ENCODE results near the gene RNF19B. TPM values are rescaled to one million over a fixed set of nuclear protein-coding genes. Genes with fewer than 3 reads are reported as not detected.

The RNF19B gene
- total RNA-seq, 1 experiment from 2014 or later, result 15.0 TPM

DNA sequence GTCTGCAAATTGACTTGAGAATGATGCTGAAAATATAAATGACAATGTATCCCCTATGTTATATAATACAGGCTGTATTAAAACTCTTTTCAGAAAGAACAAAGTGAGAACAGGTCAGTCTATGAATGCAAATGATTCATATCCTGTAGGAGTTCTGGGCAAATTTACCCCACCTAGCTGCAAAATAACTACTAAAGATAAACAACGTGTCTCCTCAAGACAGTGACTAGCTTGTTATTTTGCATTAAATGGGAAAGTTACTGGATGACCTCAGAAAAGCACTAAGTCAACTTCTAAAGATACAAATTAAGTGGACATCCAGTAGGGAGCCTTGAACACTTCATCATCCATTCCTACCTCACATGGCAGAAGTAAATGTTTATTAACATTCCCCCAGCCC is 11.1 kb downstream of the RNF19B start:
- Histone ChIP-seq H2BK20ac (ENCODE audit: low read depth, low read length, poor library complexity, severe bottlenecking) (no peak overlapping the region), H2AK5ac (ENCODE audit: insufficient read length, low read length) (no peak overlapping the region), H2BK5ac (ENCODE audit: insufficient read length, low read length) (no peak overlapping the region), H2BK120ac (ENCODE audit: low read depth, low read length, poor library complexity, severe bottlenecking) (no peak overlapping the region), H4K8ac (replicated peaks; ENCODE audit: insufficient read length, low read depth, low read length) (no peak overlapping the region), H3K23me2 (ENCODE audit: insufficient read length, low read depth, low read length, poor library complexity, severe bottlenecking) (no peaks in the 10 kb centered on the region), H3K4me1 (ENCODE audit: insufficient read depth, low read length) (no peaks in the 10 kb centered on the region; the same call in 1 of the 2 replicates), H4K5ac (ENCODE audit: insufficient read length, low read depth, low read length) (no peak overlapping the region), H3K79me1 (ENCODE audit: insufficient read depth, low read depth, low read length, poor library complexity, severe bottlenecking) (no peaks in the 10 kb centered on the region), H3K14ac (ENCODE audit: insufficient read depth, low read length) (no peak overlapping the region), H3K9me3 (ENCODE audit: control insufficient read depth, low read depth, low read length) (no peaks in the 10 kb centered on the region), H4K91ac (ENCODE audit: insufficient read length, low read depth, low read length) (no peak overlapping the region), H3K9ac (ENCODE audit: extremely low read depth, insufficient read length, low read length) (no peak overlapping the region), H3K27me3 (ENCODE audit: insufficient read depth, low read length) (no peaks in the 10 kb centered on the region), H4K20me1 (ENCODE audit: control insufficient read depth, insufficient read depth, insufficient read length) (no peaks in the 10 kb centered on the region), H3K23ac (ENCODE audit: insufficient read length, low read depth, low read length) (no peak overlapping the region), H3T11ph (ENCODE audit: low read length) (no peak overlapping the region), H2AFZ (ENCODE audit: low read length) (no peak overlapping the region), H3K79me2 (ENCODE audit: insufficient read depth, low read length) (peaks cover 2% of the 10 kb centered on the region; the same call in 1 of the 2 replicates), H3K4ac (ENCODE audit: low read depth, low read length) (no peak overlapping the region), H3K18ac (ENCODE audit: insufficient read length, low read depth, low read length) (no peak overlapping the region), H3K56ac (ENCODE audit: insufficient read length, low read depth, low read length) (no peak overlapping the region), H3K27ac (ENCODE audit: insufficient read length, low read depth, low read length) (no peak overlapping the region), H2BK15ac (ENCODE audit: low read depth, low read length) (no peak overlapping the region), H3K4me2 (ENCODE audit: insufficient read depth, insufficient read length, low read length) (no peak overlapping the region), H2BK12ac (ENCODE audit: insufficient read length, low read depth, low read length) (no peak overlapping the region)
- WGBS (ENCODE audit: extremely low coverage, insufficient read length, low lambda C conversion rate), result no CpG with 5 or more reads among the region's 1 CpG
- TF ChIP-seq, protein P1, sequence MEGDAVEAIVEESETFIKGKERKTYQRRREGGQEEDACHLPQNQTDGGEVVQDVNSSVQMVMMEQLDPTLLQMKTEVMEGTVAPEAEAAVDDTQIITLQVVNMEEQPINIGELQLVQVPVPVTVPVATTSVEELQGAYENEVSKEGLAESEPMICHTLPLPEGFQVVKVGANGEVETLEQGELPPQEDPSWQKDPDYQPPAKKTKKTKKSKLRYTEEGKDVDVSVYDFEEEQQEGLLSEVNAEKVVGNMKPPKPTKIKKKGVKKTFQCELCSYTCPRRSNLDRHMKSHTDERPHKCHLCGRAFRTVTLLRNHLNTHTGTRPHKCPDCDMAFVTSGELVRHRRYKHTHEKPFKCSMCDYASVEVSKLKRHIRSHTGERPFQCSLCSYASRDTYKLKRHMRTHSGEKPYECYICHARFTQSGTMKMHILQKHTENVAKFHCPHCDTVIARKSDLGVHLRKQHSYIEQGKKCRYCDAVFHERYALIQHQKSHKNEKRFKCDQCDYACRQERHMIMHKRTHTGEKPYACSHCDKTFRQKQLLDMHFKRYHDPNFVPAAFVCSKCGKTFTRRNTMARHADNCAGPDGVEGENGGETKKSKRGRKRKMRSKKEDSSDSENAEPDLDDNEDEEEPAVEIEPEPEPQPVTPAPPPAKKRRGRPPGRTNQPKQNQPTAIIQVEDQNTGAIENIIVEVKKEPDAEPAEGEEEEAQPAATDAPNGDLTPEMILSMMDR (conservative IDR thresholded peaks at IDR 0.05), result no peak
- H3K36me3 Mint-ChIP-seq (ENCODE audit: insufficient read depth in 1 of 3, low read depth in 3 of 3), result peaks cover 0 to 3% (median 0%) of the 10 kb centered on the region in 3 experiments; a peak in 1 of 7 replicates
- no peak overlapping the region for H3K4me3 Mint-ChIP-seq
- H3K4me1 Mint-ChIP-seq, result peaks cover 0 to 3% of the 10 kb centered on the region in 2 experiments; a peak in 2 of 4 replicates
- no peak overlapping the region for H3K27ac Mint-ChIP-seq
- H3K9me3 Mint-ChIP-seq, result no peaks in the 10 kb centered on the region
- H3K27me3 Mint-ChIP-seq (ENCODE audit: low read depth), result no peaks in the 10 kb centered on the region
- no peak for DNase-seq

All from H9 (cell line).